Activated B cell treated with CpG ODN at 0.5 μM for 24 hours (primary cell): ENCODE data around the gene IFT74. TPM values are rescaled to one million over a fixed set of nuclear protein-coding genes. Genes with fewer than 3 reads are reported as not detected.

ENCODE experiments used
- ATAC-seq: fragments of 200-7000 bp; cut with Tn5 transposase; one replicate; pipeline ENCODE4 v1.10.0; 2021; ENCODE audit warnings: low read depth, mild to moderate bottlenecking, moderate library complexity
- CTCF ChIA-PET: fragments of 350-600 bp; sonication (Branson Sonifier 250); formaldehyde crosslinking; loops from one replicate; lab custom pipeline; 2021; ENCODE audit warnings: antibody characterized with exemption; lab: Charles Lee
- POLR2A ChIA-PET: fragments of 350-600 bp; sonication (Branson Sonifier 250); formaldehyde crosslinking; loops from one replicate; lab custom pipeline; 2021; ENCODE audit warnings: antibody characterized with exemption; lab: Charles Lee
- DNase-seq: peaks from one replicate; pipeline ENCODE4 v3.0.0; 2022
- H3K27ac Mint-ChIP-seq: one replicate; pipeline ENCODE4 v1.8.0; 2020; ENCODE audit warnings: mixed read lengths
- H3K27me3 Mint-ChIP-seq: one replicate; pipeline ENCODE4 v1.8.0; 2021; ENCODE audit warnings: mixed read lengths
- H3K36me3 Mint-ChIP-seq: one replicate; pipeline ENCODE4 v1.8.0; 2021; ENCODE audit warnings: low read depth, mixed read lengths
- H3K4me1 Mint-ChIP-seq: one replicate; pipeline ENCODE4 v1.8.0; 2021; ENCODE audit warnings: mixed read lengths
- H3K4me3 Mint-ChIP-seq: one replicate; pipeline ENCODE4 v1.8.0; 2020; ENCODE audit warnings: mild to moderate bottlenecking, mixed read lengths
- H3K9me3 Mint-ChIP-seq: one replicate; pipeline ENCODE4 v1.8.0; 2020; ENCODE audit warnings: mixed read lengths
- intact Hi-C: fragments of 100-400 bp; cut with micrococcal nuclease; formaldehyde crosslinking; loops from one replicate; pipeline ENCODE4 v1.15.1; 2024
- total RNA-seq: library from RNA; stranded (reverse); gene quantifications from 2 replicates; pipeline ENCODE4 v1.2.3, GENCODE V29; 2022
- TF ChIP-seq, protein P1 (sequence below): fragments of 200-600 bp; IDR thresholded peaks from one replicate; pipeline ENCODE4 v1.8.0; 2022; ENCODE audit warnings: antibody characterized with exemption, mild to moderate bottlenecking

The IFT74 gene
- total RNA-seq, 1 donor from 2014 or later: 14.3 TPM

DNA sequence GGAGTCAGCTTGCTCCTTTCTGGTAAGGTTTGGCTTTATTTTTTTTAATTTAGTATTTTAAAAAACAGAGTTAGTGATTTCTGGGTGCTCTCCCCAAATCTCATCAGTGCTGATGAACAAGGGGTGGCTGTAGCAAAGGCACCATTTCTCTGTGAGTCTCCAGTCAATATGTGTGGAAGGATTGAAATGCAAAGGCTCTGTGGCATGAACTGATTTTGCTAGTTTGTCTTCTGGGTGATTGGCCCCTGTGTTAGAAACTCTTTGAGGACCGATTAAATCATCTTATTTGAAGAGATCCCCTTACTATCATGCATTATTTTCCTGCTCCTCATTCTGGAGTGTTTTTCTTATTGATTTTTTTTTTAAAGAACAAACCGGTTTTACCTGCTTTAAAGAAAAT is 153.4 kb downstream of the IFT74 start:
- H3K36me3 Mint-ChIP-seq: no peaks in the 10 kb centered on the region
- H3K27me3 Mint-ChIP-seq: peaks cover 3% of the 10 kb centered on the region
- DNase-seq: no peak
- TF ChIP-seq, protein P1, sequence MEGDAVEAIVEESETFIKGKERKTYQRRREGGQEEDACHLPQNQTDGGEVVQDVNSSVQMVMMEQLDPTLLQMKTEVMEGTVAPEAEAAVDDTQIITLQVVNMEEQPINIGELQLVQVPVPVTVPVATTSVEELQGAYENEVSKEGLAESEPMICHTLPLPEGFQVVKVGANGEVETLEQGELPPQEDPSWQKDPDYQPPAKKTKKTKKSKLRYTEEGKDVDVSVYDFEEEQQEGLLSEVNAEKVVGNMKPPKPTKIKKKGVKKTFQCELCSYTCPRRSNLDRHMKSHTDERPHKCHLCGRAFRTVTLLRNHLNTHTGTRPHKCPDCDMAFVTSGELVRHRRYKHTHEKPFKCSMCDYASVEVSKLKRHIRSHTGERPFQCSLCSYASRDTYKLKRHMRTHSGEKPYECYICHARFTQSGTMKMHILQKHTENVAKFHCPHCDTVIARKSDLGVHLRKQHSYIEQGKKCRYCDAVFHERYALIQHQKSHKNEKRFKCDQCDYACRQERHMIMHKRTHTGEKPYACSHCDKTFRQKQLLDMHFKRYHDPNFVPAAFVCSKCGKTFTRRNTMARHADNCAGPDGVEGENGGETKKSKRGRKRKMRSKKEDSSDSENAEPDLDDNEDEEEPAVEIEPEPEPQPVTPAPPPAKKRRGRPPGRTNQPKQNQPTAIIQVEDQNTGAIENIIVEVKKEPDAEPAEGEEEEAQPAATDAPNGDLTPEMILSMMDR: no peak
- ChIA-PET CTCF (no interaction called here), POLR2A (no interaction called here)
- ATAC-seq: no peak
- H3K4me1 Mint-ChIP-seq: no peaks in the 10 kb centered on the region
- H3K27ac Mint-ChIP-seq: no peak overlapping the region
- no peaks in the 10 kb centered on the region for H3K9me3 Mint-ChIP-seq
- intact Hi-C loops: no loop called here
- no peak overlapping the region for H3K4me3 Mint-ChIP-seq

DNA sequence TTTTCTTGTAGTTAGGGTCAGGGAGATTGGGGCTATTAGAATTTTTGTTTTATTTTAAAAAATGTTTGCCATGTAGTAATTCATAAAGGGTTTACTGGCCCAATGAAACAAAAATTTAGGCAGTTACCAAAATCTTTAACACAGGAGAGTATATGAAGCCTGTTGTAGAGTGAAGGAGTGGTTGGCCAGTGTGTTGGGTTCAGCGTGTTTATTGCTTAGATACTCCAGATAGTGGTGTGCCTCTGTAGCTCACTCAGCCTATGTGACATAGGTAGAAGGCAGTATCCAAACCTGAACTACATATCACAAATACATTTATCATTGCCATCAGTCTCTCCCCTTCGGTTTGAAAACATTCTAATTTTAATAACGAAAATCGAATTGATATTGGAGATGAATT is 154.0 kb downstream of the IFT74 start:
- Mint-ChIP-seq H3K27ac (no peak overlapping the region), H3K4me1 (no peaks in the 10 kb centered on the region), H3K27me3 (peaks cover 3% of the 10 kb centered on the region), H3K9me3 (no peaks in the 10 kb centered on the region), H3K4me3 (no peak overlapping the region), H3K36me3 (no peaks in the 10 kb centered on the region)
- no peak for DNase-seq
- TF ChIP-seq, protein P1: no peak
- POLR2A ChIA-PET: no interaction called here
- intact Hi-C loops: no loop called here
- CTCF ChIA-PET: no interaction called here
- no peak for ATAC-seq

GRCh38 chr9:27112235-27112634 is 156.0 kb downstream of the IFT74 start:
- Mint-ChIP-seq H3K9me3 (no peaks in the 10 kb centered on the region), H3K4me3 (no peak overlapping the region), H3K27me3 (peaks cover 3% of the 10 kb centered on the region), H3K4me1 (no peaks in the 10 kb centered on the region), H3K36me3 (no peaks in the 10 kb centered on the region), H3K27ac (no peak overlapping the region)
- DNase-seq (no peak), ATAC-seq (no peak)
- ChIA-PET POLR2A (no interaction called here), CTCF (no interaction called here)
- TF ChIP-seq, protein P1: no peak
- intact Hi-C loops: no loop called here

Other genes starting within 250 kb of the IFT74 start
- 15.1 and 16.6 TPM in 2 replicates for gene CAAP1, start 63.6 kb upstream of the IFT74 start, total RNA-seq
- 25.6 and 31.3 TPM in 2 replicates for gene PLAA, start 9.2 kb upstream of the IFT74 start, total RNA-seq
- gene LRRC19, start 49.3 kb downstream of the IFT74 start, total RNA-seq: not detected in 2 replicates
- not detected in 2 replicates for gene TEK, start 152.8 kb downstream of the IFT74 start, total RNA-seq